ENCODE data around the gene SLC16A7.
A peak's percentile ranks its signal among the peaks of the same experiment; 100 is the strongest.
"Not testable (repeated sequence)": the region's sequence is repeated elsewhere in the genome, so short reads cannot be mapped to it uniquely, and the experiment has no call there.

The SLC16A7 gene, protein sequence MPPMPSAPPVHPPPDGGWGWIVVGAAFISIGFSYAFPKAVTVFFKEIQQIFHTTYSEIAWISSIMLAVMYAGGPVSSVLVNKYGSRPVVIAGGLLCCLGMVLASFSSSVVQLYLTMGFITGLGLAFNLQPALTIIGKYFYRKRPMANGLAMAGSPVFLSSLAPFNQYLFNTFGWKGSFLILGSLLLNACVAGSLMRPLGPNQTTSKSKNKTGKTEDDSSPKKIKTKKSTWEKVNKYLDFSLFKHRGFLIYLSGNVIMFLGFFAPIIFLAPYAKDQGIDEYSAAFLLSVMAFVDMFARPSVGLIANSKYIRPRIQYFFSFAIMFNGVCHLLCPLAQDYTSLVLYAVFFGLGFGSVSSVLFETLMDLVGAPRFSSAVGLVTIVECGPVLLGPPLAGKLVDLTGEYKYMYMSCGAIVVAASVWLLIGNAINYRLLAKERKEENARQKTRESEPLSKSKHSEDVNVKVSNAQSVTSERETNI

GRCh38 chr12:59595883-59596540 is at the start of gene SLC16A7:
TSS of gene SLC16A7 (plus strand) at chr12:59596029. CDS start at chr12:59704802, 108,773 bp downstream.
- peak; percentile 63 to 77 (median 76) for DNase-seq (ENCODE audit: low read depth in 3 of 3)

DNA sequence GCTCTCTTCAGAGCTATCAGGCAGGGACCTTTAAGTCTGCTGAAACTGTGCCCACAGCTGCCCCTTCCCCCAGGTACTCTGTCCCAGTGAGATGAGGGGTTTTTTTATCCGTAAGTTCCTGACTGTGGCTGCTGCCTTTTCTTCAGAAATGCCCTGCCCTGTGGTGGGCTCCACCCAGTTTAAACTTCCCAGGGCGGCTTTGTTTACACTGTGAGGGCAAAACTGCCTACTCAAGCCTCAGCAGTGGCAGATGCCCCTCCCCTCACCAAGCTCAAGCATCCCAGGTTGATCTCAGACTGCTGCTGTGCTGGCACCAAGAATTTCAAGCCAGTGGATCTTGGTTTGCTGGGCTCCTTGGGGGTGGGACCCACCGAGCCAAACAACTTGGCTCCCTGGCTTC is 46.9 kb upstream of the SLC16A7 start:
- no peak for DNase-seq (ENCODE audit: low read depth in 3 of 3)

DNA sequence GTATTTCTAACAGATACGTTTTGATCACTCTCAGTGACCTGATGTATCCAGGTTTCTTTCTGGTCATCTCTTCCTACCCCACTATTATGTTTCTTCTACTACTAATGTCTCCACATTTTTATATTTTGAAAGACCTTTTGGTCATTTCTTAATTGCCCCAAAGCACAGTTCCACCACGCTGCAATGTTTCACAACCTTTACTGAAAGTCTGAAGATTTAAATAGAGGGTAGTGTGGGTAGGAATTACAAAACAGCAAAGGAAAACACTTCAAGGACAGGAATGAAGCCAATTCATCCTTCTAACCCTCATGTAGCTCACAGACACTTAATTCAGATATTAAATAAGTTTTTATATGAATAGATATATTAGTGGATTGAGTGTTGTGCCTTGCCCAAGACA is 36.1 kb upstream of the SLC16A7 start:
- DNase-seq (ENCODE audit: low read depth in 3 of 3): no peak

DNA sequence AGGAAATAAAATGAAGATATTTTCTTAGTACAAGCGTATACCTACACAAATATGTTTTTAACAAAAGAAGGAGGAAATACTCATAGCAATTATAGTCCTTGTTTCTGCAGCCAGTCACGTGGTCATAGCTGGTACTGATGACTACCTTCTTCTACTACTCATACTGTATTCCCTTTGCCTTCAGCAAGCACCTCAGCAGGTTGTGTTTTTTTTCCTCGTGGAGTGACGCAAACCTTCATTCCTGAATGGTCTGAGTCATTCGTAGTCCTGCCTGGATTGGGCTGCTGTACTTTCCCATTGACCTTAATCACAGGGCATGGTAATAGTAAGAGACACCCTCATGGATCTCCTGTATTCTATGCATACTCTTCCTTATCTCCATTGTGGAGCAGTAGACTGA is 25.7 kb upstream of the SLC16A7 start:
- no peak for DNase-seq (ENCODE audit: low read depth in 3 of 3)

DNA sequence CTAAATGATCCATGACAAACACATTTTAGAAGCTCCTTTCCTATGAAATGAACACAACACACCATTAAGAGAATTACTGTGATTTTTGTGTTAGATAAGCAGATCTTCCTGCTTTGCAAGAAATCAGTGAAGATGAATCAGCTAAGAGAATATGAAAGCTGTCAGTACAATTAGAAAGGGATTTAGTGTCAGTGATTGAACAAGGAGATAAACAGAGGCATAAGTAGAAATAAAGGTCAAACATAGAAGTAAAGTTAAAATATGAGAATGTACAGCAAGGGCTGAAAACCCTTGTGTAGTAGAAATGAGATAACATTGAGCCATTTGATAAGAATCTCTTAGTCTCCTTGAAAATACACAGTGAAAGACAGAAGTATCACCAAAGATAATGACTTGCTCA is 21.4 kb upstream of the SLC16A7 start:
- no peak for DNase-seq (ENCODE audit: low read depth in 3 of 3)

- no peak for DNase-seq (ENCODE audit: low read depth in 3 of 3)
Measured at GRCh38 chr12:59575826-59576225, 20.0 kb upstream of the SLC16A7 start.

DNA sequence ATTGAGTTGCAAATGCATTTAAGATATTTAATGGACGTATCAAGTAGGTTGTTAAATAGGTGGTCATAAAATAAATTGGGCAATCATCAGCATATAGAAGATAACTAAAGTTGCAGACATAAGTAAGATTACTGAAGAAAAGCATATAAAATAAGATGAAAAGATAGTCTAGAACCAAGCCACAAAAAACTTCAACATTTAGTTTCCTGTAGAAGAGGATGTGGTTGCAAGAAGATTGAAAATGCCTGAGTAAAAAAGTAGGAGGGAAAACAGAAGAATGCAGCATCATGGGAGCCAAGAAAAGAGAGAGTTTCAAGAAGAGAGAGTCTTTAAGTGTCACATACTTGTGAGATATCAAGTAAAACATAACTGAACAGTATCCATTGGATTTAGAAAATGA is 17.6 kb upstream of the SLC16A7 start:
- no peak for DNase-seq (ENCODE audit: low read depth in 3 of 3)

DNA sequence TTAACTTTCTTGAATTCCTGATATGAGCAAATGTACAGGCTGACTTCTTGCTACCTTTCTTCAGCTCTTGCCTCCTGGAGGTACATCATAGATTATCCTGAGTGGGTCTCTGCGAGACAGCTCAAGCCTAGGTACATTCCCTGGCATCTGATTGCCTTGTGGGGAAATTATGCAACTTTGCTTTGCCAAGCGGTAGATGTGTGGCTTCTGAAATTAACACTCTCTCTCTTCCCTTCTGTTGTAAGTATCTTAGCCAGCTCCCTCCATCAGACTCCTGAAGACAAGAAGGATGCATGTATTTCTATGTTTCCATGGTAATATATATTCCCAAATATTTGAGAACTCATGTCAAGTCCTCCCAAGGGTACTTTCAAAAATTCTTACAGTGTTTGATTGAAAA is 16.2 kb upstream of the SLC16A7 start:
- DNase-seq (ENCODE audit: low read depth in 3 of 3): no peak

DNA sequence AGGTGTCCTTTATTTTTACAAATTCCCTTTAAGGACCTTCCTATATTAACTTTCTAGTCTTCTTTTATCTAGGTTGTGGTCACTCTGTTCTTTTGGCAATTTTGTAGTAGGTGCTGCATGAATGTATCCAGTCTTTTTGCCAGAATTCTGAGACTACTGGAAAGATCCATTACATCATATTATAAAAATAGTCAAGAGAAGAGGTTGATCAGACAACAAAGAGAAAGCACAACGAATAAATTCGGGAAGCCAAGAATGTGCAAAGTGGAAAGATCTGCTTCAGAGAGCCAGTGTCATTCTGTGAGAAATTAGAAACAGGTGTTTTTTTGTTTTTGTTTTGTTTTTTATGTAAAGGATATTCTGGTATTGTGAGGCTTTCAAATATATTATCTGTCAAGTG is 15.8 kb upstream of the SLC16A7 start:
- no peak for DNase-seq (ENCODE audit: low read depth in 3 of 3)

DNA sequence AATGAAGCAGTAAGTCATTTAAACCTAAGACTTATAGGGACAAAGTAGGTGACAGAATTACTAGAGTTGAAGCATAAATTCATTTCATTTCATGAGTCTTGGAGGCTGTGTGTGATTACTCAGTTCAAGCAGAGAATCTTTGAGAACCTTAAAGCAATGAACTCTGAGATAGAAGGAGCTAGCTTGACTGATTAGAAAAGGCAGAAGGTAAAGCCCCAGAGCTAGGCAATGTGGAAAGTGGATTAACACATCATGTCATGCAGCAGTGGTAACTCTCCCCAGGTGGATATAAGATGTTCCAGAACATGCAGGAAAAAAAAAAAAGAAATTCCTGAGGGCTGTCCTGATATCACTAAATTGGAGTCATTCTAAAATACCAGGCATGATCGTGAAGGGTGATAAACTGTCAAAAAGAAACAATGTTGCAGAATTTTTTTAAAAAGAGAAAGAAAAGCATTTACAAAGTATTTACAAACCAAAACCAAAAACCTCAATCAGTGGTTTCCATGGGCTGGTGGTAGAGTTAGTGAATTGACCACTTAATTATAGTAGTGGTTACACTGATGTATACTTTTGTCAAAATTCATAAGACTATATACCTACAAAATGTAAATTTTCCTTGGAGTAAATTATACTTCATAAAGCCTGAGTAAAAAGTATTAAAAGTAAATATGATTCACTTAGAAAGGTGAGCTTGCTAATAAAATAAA is 12.7 kb upstream of the SLC16A7 start:
- no peak for DNase-seq (ENCODE audit: low read depth in 3 of 3)

DNA sequence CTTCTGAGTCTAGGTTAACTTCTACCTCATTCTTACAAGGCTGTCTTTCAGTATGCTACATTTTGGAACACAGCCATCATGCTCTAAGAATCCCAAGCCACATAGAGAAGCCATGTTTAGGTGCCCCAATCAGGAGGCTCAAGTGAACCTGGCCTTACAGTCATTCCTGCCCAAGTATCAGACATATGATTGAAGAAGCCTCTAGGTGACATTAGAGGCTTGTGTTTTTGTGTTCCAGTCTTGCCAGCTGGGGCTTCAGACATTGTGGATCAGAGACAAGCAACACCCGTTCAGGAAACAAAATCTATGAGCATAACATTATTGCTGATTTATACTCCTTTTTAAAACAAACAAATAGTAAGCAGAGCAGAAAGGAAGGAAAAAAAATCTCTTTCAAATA is 8.1 kb upstream of the SLC16A7 start:
- no peak for DNase-seq (ENCODE audit: low read depth in 3 of 3)

DNA sequence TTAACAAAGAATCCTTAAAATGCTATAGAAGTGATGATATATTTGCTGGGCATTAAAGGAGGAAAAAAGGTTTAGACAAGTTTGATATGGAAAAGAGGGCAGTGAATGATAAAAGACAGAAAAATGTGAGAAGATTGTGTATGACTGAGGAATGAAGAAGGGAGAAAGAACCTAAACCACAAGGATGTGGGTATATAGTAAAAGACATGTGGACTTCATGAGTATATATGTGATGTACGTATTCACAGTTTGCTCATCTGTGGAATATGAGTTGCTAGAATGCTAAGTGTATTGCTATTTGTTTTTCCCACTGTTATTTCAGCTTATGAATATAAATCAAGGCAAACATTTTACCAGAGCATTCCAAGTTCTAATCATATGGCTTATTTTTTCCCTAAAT is 2.1 kb upstream of the SLC16A7 start:
- DNase-seq (ENCODE audit: low read depth in 3 of 3): no peak

- no peak for DNase-seq (ENCODE audit: low read depth in 3 of 3)
Measured at GRCh38 chr12:59594943-59595500, 807 bp upstream of the SLC16A7 start.

- DNase-seq (ENCODE audit: low read depth in 3 of 3): no peak
Measured at GRCh38 chr12:59595565-59595882, 305 bp upstream of the SLC16A7 start.

GRCh38 chr12:59597385-59597781 is 1.6 kb downstream of the SLC16A7 start:
- peak; percentile 26 to 51 (median 35) for DNase-seq (ENCODE audit: low read depth in 3 of 3)

- DNase-seq (ENCODE audit: low read depth in 3 of 3): no peak
Measured at GRCh38 chr12:59600171-59600570, 4.3 kb downstream of the SLC16A7 start.

GRCh38 chr12:59603754-59604153 is 7.9 kb downstream of the SLC16A7 start:
- DNase-seq (ENCODE audit: low read depth in 3 of 3): no peak

GRCh38 chr12:59612823-59613434 is 17.1 kb downstream of the SLC16A7 start:
- not testable (repeated sequence) for DNase-seq (ENCODE audit: low read depth in 3 of 3)

DNA sequence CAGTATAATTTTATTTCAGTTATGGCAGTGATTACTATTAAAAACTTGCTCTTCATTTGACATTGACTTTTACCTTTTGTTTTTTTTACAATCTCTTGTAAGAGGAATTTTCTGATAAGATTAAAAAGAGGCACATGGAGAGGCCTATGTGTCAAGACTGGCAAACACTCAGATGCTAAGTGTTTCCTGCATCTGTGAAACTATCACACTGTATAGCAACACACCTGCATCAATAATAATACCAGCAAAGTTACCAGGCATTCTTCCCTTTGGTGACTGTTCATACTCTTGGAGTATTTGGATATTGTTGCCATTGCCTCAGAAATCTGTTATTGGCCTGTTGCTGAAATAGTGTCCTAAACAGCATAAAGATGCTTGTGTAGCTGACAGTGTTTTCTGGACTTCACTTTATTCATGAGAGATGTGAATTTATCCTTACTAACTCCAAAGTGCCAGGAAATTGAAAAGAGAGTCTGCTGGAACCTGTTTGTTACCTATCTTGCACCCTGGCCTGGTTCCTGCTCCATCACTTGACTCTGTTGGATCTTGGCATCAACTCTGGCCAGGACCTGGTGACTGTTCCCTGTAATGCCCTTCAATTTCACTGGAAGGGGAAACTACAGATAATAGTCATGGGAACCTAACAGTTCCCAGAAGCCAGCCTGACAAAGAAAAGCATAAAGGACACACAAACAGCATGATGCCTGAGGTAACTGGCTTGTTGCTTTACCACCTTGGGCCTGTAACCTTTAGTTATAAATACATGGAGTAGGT is 19.8 kb downstream of the SLC16A7 start:
- DNase-seq (ENCODE audit: low read depth in 3 of 3): no peak

- no peak for DNase-seq (ENCODE audit: low read depth in 3 of 3)
Measured at GRCh38 chr12:59619461-59620240, 23.8 kb downstream of the SLC16A7 start.

Data from stimulated activated CD4-positive, alpha-beta T cell treated with anti-CD3 and anti-CD28 coated beads, TNF-alpha, amount 100 ng/mL, for 4 hours (primary cell).